Measurements from ENCODE around the gene LGI1. TPM values are rescaled to one million over a fixed set of nuclear protein-coding genes. Genes with fewer than 3 reads are reported as not detected.

The LGI1 gene
- total and polyA plus RNA-seq, 8 donors: 0.19 to 0.99 TPM; not detected in 6

- ATAC-seq (no peak), FAIRE-seq (no peak), DNase-seq (no peak)
- intact Hi-C loops (cut with DNase I): no loop called here
- H3K4me1 ChIP-seq: no peaks in the 10 kb centered on the region
- no peak overlapping the region for H3K4me3 ChIP-seq
- no peaks in the 10 kb centered on the region for H3K36me3 ChIP-seq
- no peak for TF ChIP-seq CTCF (IDR thresholded peaks at IDR 0.05)
- no peak overlapping the region for H3K27ac ChIP-seq
- no peaks in the 10 kb centered on the region for H3K9me3 ChIP-seq
- H3K27me3 ChIP-seq: no peaks in the 10 kb centered on the region
- 21 to 26% methylated on average over 2 of the region's 2 CpGs for WGBS, 2 donors
Measured at GRCh38 chr10:93777092-93777491, 19.4 kb downstream of the LGI1 start.

GRCh38 chr10:93784059-93784458 is 26.3 kb downstream of the LGI1 start:
- H3K4me3 ChIP-seq: no peak overlapping the region
- WGBS, 2 donors: 40 to 50% methylated on average over 2 of the region's 2 CpGs

GRCh38 chr10:93788413-93789208 is 30.9 kb downstream of the LGI1 start:
- DNase-seq: no peak
- no peak for FAIRE-seq
- H3K27me3 ChIP-seq: no peaks in the 10 kb centered on the region
- no peak overlapping the region for H3K4me3 ChIP-seq
- H3K9me3 ChIP-seq: no peaks in the 10 kb centered on the region
- intact Hi-C loops (cut with DNase I): no loop called here
- no peaks in the 10 kb centered on the region for H3K4me1 ChIP-seq
- ATAC-seq: no peak
- H3K27ac ChIP-seq: no peak overlapping the region
- WGBS, 2 donors: 43 to 47% methylated on average over 3 of the region's 3 CpGs
- TF ChIP-seq CTCF (IDR thresholded peaks at IDR 0.05): no peak
- H3K36me3 ChIP-seq: no peaks in the 10 kb centered on the region

More at GRCh38 chr10:93784059-93784458, 26.3 kb downstream of the LGI1 start:
- no peak overlapping the region for H3K27ac ChIP-seq
- intact Hi-C loops (cut with DNase I): no loop called here
- no peaks in the 10 kb centered on the region for H3K4me1 ChIP-seq
- TF ChIP-seq CTCF (IDR thresholded peaks at IDR 0.05): no peak
- ATAC-seq (no peak), DNase-seq (no peak), FAIRE-seq (no peak)
- H3K27me3 ChIP-seq: no peaks in the 10 kb centered on the region
- no peaks in the 10 kb centered on the region for H3K9me3 ChIP-seq
- no peaks in the 10 kb centered on the region for H3K36me3 ChIP-seq

- no peak for ATAC-seq
- FAIRE-seq: no peak
- H3K4me1 ChIP-seq: no peaks in the 10 kb centered on the region
- no peak overlapping the region for H3K27ac ChIP-seq
- TF ChIP-seq CTCF (IDR thresholded peaks at IDR 0.05): no peak
- no peaks in the 10 kb centered on the region for H3K9me3 ChIP-seq
- DNase-seq: no peak
- H3K27me3 ChIP-seq: no peaks in the 10 kb centered on the region
- WGBS, 2 donors: 28 to 34% methylated on average over 3 of the region's 3 CpGs
- no peaks in the 10 kb centered on the region for H3K36me3 ChIP-seq
- no peak overlapping the region for H3K4me3 ChIP-seq
- intact Hi-C loops (cut with DNase I): no loop called here
Measured at GRCh38 chr10:93790439-93790838, 32.7 kb downstream of the LGI1 start.

- no peaks in the 10 kb centered on the region for H3K27me3 ChIP-seq
- no peak for DNase-seq
- no peak for ATAC-seq
- intact Hi-C loops (cut with DNase I): no loop called here
- H3K4me1 ChIP-seq: no peaks in the 10 kb centered on the region
- H3K36me3 ChIP-seq: no peaks in the 10 kb centered on the region
- TF ChIP-seq CTCF (IDR thresholded peaks at IDR 0.05): no peak
- FAIRE-seq: no peak
- 44 to 65% methylated on average over 2 of the region's 2 CpGs for WGBS, 2 donors
- H3K4me3 ChIP-seq: no peak overlapping the region
- no peaks in the 10 kb centered on the region for H3K9me3 ChIP-seq
- H3K27ac ChIP-seq: no peak overlapping the region
Measured at GRCh38 chr10:93796167-93796566, 38.4 kb downstream of the LGI1 start.

Data from pancreas (tissue), 10 donors.